ENCODE measurements around the gene CLCA4.

CLCA4 gene

GRCh38 chr1:86581231-86581630, 34.4 kb downstream of the CLCA4 start:
- no peak overlapping the region for H3K27ac ChIP-seq (ENCODE audit: extremely low read depth, low read depth, low read length)
- no peaks in the 10 kb centered on the region for H3K4me1 ChIP-seq (ENCODE audit: control insufficient read depth, insufficient read depth, low read length)
- TF ChIP-seq REPIN1 (tag by site-specific recombination; IDR thresholded peaks at IDR 0.05; ENCODE audit: low read depth) (no peak), ZNF48 (tag by site-specific recombination; IDR thresholded peaks at IDR 0.05) (no peak), ZNF2 (tag by site-specific recombination; IDR thresholded peaks at IDR 0.05) (no peak), ZNF660 (tag by site-specific recombination; IDR thresholded peaks at IDR 0.05) (no peak)
- ChIA-PET CTCF (no interaction called here), POLR2A (no interaction called here)
- no peaks in the 10 kb centered on the region for H3K36me3 ChIP-seq (ENCODE audit: control insufficient read depth in 2 of 2, insufficient read depth in 1 of 2, low read length in 2 of 2)
- no peak overlapping the region for H3K4me3 ChIP-seq (ENCODE audit: low read depth, low read length)
- no peaks in the 10 kb centered on the region for H3K9me3 ChIP-seq (ENCODE audit: control insufficient read depth, insufficient read depth, low read depth, low read length)

- no peak for TF ChIP-seq EGR2 (tag by site-specific recombination; IDR thresholded peaks at IDR 0.05; ENCODE audit: low read depth)
- no peak for TF ChIP-seq ZNF624 (tag by site-specific recombination; IDR thresholded peaks at IDR 0.05)
- TF ChIP-seq ZNF280C (tag by site-specific recombination; IDR thresholded peaks at IDR 0.05), result no peak
- TF ChIP-seq ZNF354C (tag by site-specific recombination; IDR thresholded peaks at IDR 0.05; ENCODE audit: borderline replicate concordance, low read depth), result no peak
- Histone ChIP-seq H3K4me1 (ENCODE audit: control insufficient read depth, insufficient read depth, low read length) (no peaks in the 10 kb centered on the region), H3K4me3 (ENCODE audit: low read depth, low read length) (no peak overlapping the region), H3K27ac (ENCODE audit: extremely low read depth, low read depth, low read length) (no peak overlapping the region), H3K36me3 (ENCODE audit: control insufficient read depth in 2 of 2, insufficient read depth in 1 of 2, low read length in 2 of 2) (no peaks in the 10 kb centered on the region), H3K9me3 (ENCODE audit: control insufficient read depth, insufficient read depth, low read depth, low read length) (no peaks in the 10 kb centered on the region)
- ChIA-PET CTCF (interaction anchor here (0.6 kb wide), 1 partner anchor 35 kb away, joined by 3 read pairs; no protein-coding TSS in a partner anchor), POLR2A (no interaction called here)
Measured at GRCh38 chr1:86582161-86582560, 35.3 kb downstream of the CLCA4 start.

GRCh38 chr1:86583032-86583431, 36.2 kb downstream of the CLCA4 start:
- ChIA-PET POLR2A (no interaction called here), CTCF (no interaction called here)
- Histone ChIP-seq H3K36me3 (ENCODE audit: control insufficient read depth in 2 of 2, insufficient read depth in 1 of 2, low read length in 2 of 2) (no peaks in the 10 kb centered on the region), H3K4me1 (ENCODE audit: control insufficient read depth, insufficient read depth, low read length) (no peaks in the 10 kb centered on the region), H3K9me3 (ENCODE audit: control insufficient read depth, insufficient read depth, low read depth, low read length) (no peaks in the 10 kb centered on the region), H3K4me3 (ENCODE audit: low read depth, low read length) (no peak overlapping the region), H3K27ac (ENCODE audit: extremely low read depth, low read depth, low read length) (no peak overlapping the region)
- TF ChIP-seq ZNF280C (tag by site-specific recombination; IDR thresholded peaks at IDR 0.05) (no peak), ZNF302 (tag by site-specific recombination; IDR thresholded peaks at IDR 0.05; ENCODE audit: low read depth) (no peak), INSM2 (tag by site-specific recombination; IDR thresholded peaks at IDR 0.05) (no peak), KLF10 (tag by site-specific recombination; IDR thresholded peaks at IDR 0.05) (no peak), ZBTB11 (tag by site-specific recombination; conservative IDR thresholded peaks at IDR 0.05; ENCODE audit: low read depth) (no peak), PRDM4 (tag by site-specific recombination; IDR thresholded peaks at IDR 0.05) (no peak), KLF1 (tag by site-specific recombination; IDR thresholded peaks at IDR 0.05) (no peak), ZSCAN5A (tag by site-specific recombination; IDR thresholded peaks at IDR 0.05) (no peak)

All from HEK293 (cell line).